ENCODE data around the gene WDR48. TPM values are rescaled to one million over a fixed set of nuclear protein-coding genes. Genes with fewer than 3 reads are reported as not detected.

Gene WDR48
- polyA plus RNA-seq, 1 experiment = 20.1 TPM

DNA sequence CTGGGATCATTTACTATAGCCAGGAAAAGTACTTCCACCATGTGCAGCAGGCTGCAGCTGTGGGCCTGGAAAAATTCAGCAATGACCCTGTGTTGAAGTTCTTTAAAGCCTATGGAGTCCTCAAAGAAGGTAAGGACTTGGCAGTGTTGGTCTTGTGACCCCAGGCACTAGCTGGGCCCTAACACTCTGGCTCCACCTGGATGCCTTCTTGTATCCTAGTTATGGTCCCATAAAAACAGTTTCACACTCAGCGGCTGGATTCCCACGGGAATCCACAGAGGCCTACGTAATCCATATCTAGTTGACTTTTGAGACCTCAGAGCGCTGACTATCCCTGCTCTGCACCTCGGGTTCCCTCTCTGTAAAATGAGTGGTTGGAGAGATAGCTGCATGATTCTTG, 57.3 kb downstream of the WDR48 start:
- POLR2A ChIA-PET = no interaction called here
- Histone ChIP-seq H3K4me3 (ENCODE audit: low read depth, low read length) (no peak overlapping the region), H3K36me3 (ENCODE audit: control insufficient read depth, insufficient read depth, low read length) (no peaks in the 10 kb centered on the region), H3K27me3 (ENCODE audit: control insufficient read depth, insufficient read depth, low read length) (no peaks in the 10 kb centered on the region)
- CTCF ChIA-PET = interaction anchor here (0.6 to 4.7 kb wide), 3 partner anchors 18 to 183 kb away, joined by 3 to 25 read pairs (median 10); no protein-coding TSS in a partner anchor
- TF ChIP-seq, protein P1, sequence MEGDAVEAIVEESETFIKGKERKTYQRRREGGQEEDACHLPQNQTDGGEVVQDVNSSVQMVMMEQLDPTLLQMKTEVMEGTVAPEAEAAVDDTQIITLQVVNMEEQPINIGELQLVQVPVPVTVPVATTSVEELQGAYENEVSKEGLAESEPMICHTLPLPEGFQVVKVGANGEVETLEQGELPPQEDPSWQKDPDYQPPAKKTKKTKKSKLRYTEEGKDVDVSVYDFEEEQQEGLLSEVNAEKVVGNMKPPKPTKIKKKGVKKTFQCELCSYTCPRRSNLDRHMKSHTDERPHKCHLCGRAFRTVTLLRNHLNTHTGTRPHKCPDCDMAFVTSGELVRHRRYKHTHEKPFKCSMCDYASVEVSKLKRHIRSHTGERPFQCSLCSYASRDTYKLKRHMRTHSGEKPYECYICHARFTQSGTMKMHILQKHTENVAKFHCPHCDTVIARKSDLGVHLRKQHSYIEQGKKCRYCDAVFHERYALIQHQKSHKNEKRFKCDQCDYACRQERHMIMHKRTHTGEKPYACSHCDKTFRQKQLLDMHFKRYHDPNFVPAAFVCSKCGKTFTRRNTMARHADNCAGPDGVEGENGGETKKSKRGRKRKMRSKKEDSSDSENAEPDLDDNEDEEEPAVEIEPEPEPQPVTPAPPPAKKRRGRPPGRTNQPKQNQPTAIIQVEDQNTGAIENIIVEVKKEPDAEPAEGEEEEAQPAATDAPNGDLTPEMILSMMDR (IDR thresholded peaks at IDR 0.05; ENCODE audit: insufficient read depth, low read depth, low read length) = no peak
- DNase-seq (ENCODE audit: low read depth) = no peak

DNA sequence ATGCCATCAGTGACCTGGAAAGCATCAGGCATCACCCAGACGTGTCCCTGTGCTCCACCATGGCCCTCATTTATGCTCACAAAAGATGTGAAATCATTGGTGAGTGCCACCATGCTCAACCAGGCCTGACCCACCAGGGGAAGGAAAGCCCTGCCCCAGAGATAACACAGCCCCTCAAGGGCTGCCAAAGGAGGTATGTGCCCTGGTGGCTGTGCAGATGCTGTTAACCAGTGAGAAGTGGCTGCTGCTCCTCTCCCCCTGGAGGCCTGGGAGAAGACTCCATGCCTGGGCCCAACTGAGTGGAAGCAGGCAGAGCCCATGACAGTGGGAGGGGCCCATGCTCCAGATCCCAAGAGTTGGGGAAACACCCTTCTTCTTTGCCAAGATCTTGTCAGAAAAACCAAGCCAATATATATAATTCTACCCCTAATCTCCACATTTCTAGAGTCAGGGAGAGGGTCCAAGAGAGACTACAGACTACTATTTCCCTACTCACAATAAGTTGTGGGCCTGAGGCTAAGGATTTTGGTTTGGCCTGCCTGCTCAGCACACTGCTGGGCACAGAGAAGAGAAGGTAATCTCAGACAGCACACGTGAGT, 58.3 kb downstream of the WDR48 start:
- TF ChIP-seq, protein P1 (IDR thresholded peaks at IDR 0.05; ENCODE audit: insufficient read depth, low read depth, low read length) = no peak
- Histone ChIP-seq H3K36me3 (ENCODE audit: control insufficient read depth, insufficient read depth, low read length) (no peaks in the 10 kb centered on the region), H3K27me3 (ENCODE audit: control insufficient read depth, insufficient read depth, low read length) (no peaks in the 10 kb centered on the region), H3K4me3 (ENCODE audit: low read depth, low read length) (no peak overlapping the region)
- POLR2A ChIA-PET = no interaction called here
- CTCF ChIA-PET = interaction anchor here (3.3 to 4.7 kb wide), 2 partner anchors 17 to 182 kb away, joined by 10 to 25 read pairs; no protein-coding TSS in a partner anchor
- DNase-seq (ENCODE audit: low read depth) = no peak

- H3K36me3 ChIP-seq (ENCODE audit: control insufficient read depth, insufficient read depth, low read length) = no peaks in the 10 kb centered on the region
- H3K4me3 ChIP-seq (ENCODE audit: low read depth, low read length) = no peak overlapping the region
- no peak for DNase-seq (ENCODE audit: low read depth)
- ChIA-PET CTCF (interaction anchor here (1.0 to 3.3 kb wide), 2 partner anchors 14 to 180 kb away, joined by 3 to 10 read pairs; no protein-coding TSS in a partner anchor), POLR2A (no interaction called here)
- TF ChIP-seq, protein P1 (IDR thresholded peaks at IDR 0.05; ENCODE audit: insufficient read depth, low read depth, low read length) = no peak
- no peaks in the 10 kb centered on the region for H3K27me3 ChIP-seq (ENCODE audit: control insufficient read depth, insufficient read depth, low read length)
Measured at GRCh38 chr3:39112113-39112512, 60.3 kb downstream of the WDR48 start.

DNA sequence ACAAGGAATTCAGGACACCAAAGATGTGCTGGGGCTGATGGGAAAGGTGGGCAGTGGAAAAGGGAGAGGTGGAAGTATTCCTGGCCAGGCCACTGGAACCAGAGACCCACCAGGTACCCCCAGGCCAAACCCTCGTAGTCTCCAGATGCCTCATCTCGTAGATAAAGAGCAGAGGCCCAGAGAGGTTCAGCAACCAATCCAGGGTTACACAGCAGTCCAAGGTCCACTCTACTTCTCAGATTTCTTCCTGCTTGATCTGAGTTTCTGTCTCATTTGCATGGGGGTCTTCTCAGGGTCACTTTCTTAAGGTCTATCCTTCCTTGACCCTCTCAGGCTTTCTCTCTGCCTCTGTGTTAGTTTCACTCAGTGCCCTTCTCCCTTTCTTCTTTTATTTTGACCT, 60.7 kb downstream of the WDR48 start:
- ChIA-PET CTCF (no interaction called here), POLR2A (no interaction called here)
- no peak overlapping the region for H3K4me3 ChIP-seq (ENCODE audit: low read depth, low read length)

DNA sequence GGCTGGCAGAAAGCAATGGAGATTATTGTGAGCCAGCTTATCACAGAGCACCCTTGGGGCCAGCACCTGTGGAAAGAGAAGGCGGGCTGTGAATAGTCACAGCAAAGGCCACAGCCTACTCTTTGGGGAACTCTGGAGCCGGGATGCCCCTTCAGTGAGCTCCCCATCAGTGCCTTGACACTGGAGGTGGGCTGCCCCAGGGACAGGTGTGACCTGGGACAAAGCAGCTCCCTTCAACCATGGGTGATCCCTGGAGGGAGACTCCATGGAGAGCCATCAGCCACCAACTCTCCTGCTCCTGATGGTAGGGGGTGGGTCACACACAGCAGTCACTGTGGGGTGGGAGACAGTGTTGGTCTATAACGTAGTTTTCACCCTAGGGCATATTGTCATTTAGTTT, 61.5 kb downstream of the WDR48 start:
- TF ChIP-seq, protein P1 (IDR thresholded peaks at IDR 0.05; ENCODE audit: insufficient read depth, low read depth, low read length) = no peak
- Histone ChIP-seq H3K4me3 (ENCODE audit: low read depth, low read length) (no peak overlapping the region), H3K36me3 (ENCODE audit: control insufficient read depth, insufficient read depth, low read length) (no peaks in the 10 kb centered on the region), H3K27me3 (ENCODE audit: control insufficient read depth, insufficient read depth, low read length) (no peaks in the 10 kb centered on the region)
- no peak for DNase-seq (ENCODE audit: low read depth)
- ChIA-PET POLR2A (no interaction called here), CTCF (no interaction called here)

More for the DNA sequence above, 60.7 kb downstream of the WDR48 start:
- no peaks in the 10 kb centered on the region for H3K36me3 ChIP-seq (ENCODE audit: control insufficient read depth, insufficient read depth, low read length)
- no peaks in the 10 kb centered on the region for H3K27me3 ChIP-seq (ENCODE audit: control insufficient read depth, insufficient read depth, low read length)
- DNase-seq (ENCODE audit: low read depth) = no peak
- TF ChIP-seq, protein P1 (IDR thresholded peaks at IDR 0.05; ENCODE audit: insufficient read depth, low read depth, low read length) = no peak
